Measurements from ENCODE around the gene NUAK1.

DNA sequence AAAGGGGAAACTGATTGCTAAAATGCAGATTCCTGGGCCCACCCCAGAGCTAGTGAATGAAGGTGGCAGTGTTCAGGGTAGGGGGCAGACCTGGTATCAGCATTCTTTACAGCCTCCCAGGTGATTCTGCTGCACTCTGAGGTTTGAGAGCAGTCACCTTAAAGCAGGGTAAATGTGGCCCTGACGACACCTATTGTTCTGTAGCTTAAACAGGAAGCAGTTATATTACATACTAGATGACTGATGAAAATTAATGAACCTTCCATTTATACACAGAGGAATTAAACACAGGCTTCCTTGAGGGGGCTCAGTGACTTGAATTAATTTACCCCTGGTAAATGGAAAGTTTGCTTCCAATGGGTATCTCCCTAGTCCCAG lies 25.3 kb downstream of the NUAK1 start:
- TF ChIP-seq POLR2A (IDR thresholded peaks at IDR 0.05): no peak
- TF ChIP-seq, protein P1, sequence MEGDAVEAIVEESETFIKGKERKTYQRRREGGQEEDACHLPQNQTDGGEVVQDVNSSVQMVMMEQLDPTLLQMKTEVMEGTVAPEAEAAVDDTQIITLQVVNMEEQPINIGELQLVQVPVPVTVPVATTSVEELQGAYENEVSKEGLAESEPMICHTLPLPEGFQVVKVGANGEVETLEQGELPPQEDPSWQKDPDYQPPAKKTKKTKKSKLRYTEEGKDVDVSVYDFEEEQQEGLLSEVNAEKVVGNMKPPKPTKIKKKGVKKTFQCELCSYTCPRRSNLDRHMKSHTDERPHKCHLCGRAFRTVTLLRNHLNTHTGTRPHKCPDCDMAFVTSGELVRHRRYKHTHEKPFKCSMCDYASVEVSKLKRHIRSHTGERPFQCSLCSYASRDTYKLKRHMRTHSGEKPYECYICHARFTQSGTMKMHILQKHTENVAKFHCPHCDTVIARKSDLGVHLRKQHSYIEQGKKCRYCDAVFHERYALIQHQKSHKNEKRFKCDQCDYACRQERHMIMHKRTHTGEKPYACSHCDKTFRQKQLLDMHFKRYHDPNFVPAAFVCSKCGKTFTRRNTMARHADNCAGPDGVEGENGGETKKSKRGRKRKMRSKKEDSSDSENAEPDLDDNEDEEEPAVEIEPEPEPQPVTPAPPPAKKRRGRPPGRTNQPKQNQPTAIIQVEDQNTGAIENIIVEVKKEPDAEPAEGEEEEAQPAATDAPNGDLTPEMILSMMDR (IDR thresholded peaks at IDR 0.05): no peak
